OCI-LY3 (cell line): ENCODE results near the gene IL1B.

Source experiments
- H2AFZ ChIP-seq: fragments of 200-600, 300-600 bp; shearing (Covaris generic); 2 replicates; pipeline ENCODE4 v1.6.0; 2014; ENCODE audit warnings: antibody characterized with exemption, low read depth, low read length
- H3K27ac ChIP-seq: fragments of 200-600, 300-600 bp; sonication (generic); 2 replicates; pipeline ENCODE4 v1.5.1; 2014; ENCODE audit warnings: mild to moderate bottlenecking, low read length, moderate library complexity, mixed read lengths
- H3K27me3 ChIP-seq: fragments of 200-600, 300-600 bp; sonication (generic); 2 replicates; pipeline ENCODE4 v1.6.1; 2014; ENCODE audit warnings: low read depth, low read length, mixed read lengths
- H3K36me3 ChIP-seq: fragments of 200-600, 300-600 bp; sonication (generic); replicated peaks from 2 replicates; pipeline ENCODE3; 2014; ENCODE audit warnings: low read depth, low read length, mixed read lengths
- H3K4me1 ChIP-seq: fragments of 300-600, 200-600 bp; sonication (generic); 2 replicates; pipeline ENCODE4 v1.6.1; 2014; ENCODE audit warnings: low read length, mixed read lengths
- H3K4me2 ChIP-seq: fragments of 200-600, 300-600 bp; sonication (generic); 2 replicates; pipeline ENCODE4 v1.6.1; 2014; ENCODE audit warnings: low read length, mixed read lengths
- H3K4me3 ChIP-seq: fragments of 300-600, 200-600 bp; sonication (generic); 2 replicates; pipeline ENCODE4 v1.5.1; 2014; ENCODE audit warnings: antibody characterized with exemption, mild to moderate bottlenecking, low read length, moderate library complexity
- H3K79me2 ChIP-seq: fragments of 300-600, 200-600 bp; shearing (Covaris generic); 2 replicates; pipeline ENCODE4 v1.6.1; 2014; ENCODE audit warnings: mild to moderate bottlenecking, low read length, mixed read lengths
- H3K9ac ChIP-seq: fragments of 300-600, 200-600 bp; shearing (Covaris generic); 2 replicates; pipeline ENCODE4 v1.6.0; 2014; ENCODE audit warnings: mild to moderate bottlenecking, low read length, moderate library complexity
- H3K9me3 ChIP-seq: fragments of 200-600, 300-600 bp; shearing (Covaris generic); 2 replicates; pipeline ENCODE4 v1.6.1; 2014; ENCODE audit warnings: low read length, mixed read lengths; ENCODE audit not compliant: insufficient read depth
- H4K20me1 ChIP-seq: fragments of 200-600, 300-600 bp; sonication (generic); 2 replicates; pipeline ENCODE4 v1.6.1; 2016; ENCODE audit warnings: low read length, mixed read lengths; ENCODE audit not compliant: insufficient read depth
- CTCF ChIP-seq: fragments of 200-600, 300-600 bp; sonication (generic); IDR thresholded peaks from 2 replicates; pipeline ENCODE4 v1.5.1; 2014; ENCODE audit warnings: antibody characterized with exemption, low read length, low read depth
- EZH2phosphoT487 ChIP-seq: fragments of 200-600 bp; shearing (Covaris generic); IDR thresholded peaks from 2 replicates; pipeline ENCODE4 v1.6.1; 2018; ENCODE audit warnings: antibody characterized with exemption, mixed run types, low read depth

The IL1B gene

GRCh38 chr2:112825706-112826105 is 10.9 kb downstream of the IL1B start:
- Histone ChIP-seq H3K4me1 (peaks cover 8% of the 10 kb centered on the region), H3K9ac (no peak overlapping the region), H3K4me2 (no peak overlapping the region), H3K27ac (no peak overlapping the region), H3K4me3 (no peak overlapping the region), H3K9me3 (no peaks in the 10 kb centered on the region), H3K79me2 (no peaks in the 10 kb centered on the region), H3K27me3 (no peaks in the 10 kb centered on the region), H2AFZ (no peak overlapping the region), H3K36me3 (no peaks in the 10 kb centered on the region), H4K20me1 (no peaks in the 10 kb centered on the region)
- TF ChIP-seq CTCF (no peak), EZH2phosphoT487 (no peak)

- Histone ChIP-seq H3K27ac (no peak overlapping the region), H3K79me2 (no peaks in the 10 kb centered on the region), H3K4me1 (peaks cover 8% of the 10 kb centered on the region), H2AFZ (no peak overlapping the region), H3K9me3 (no peaks in the 10 kb centered on the region), H3K36me3 (no peaks in the 10 kb centered on the region), H3K27me3 (no peaks in the 10 kb centered on the region), H3K4me2 (no peak overlapping the region), H4K20me1 (no peaks in the 10 kb centered on the region), H3K9ac (no peak overlapping the region), H3K4me3 (no peak overlapping the region)
- no peak for TF ChIP-seq EZH2phosphoT487
Observed at GRCh38 chr2:112824694-112825085, 11.9 kb downstream of the IL1B start.

- Histone ChIP-seq H3K27me3 (no peaks in the 10 kb centered on the region), H3K36me3 (no peaks in the 10 kb centered on the region), H2AFZ (no peak overlapping the region), H3K27ac (no peak overlapping the region), H3K79me2 (no peaks in the 10 kb centered on the region), H3K9me3 (no peaks in the 10 kb centered on the region), H4K20me1 (no peaks in the 10 kb centered on the region), H3K9ac (no peak overlapping the region), H3K4me1 (peaks cover 8% of the 10 kb centered on the region), H3K4me2 (no peak overlapping the region), H3K4me3 (no peak overlapping the region)
- TF ChIP-seq CTCF (no peak), EZH2phosphoT487 (no peak)
Observed at GRCh38 chr2:112821682-112822081, 14.9 kb downstream of the IL1B start.

- H3K9me3 ChIP-seq = no peaks in the 10 kb centered on the region
- no peaks in the 10 kb centered on the region for H3K36me3 ChIP-seq
- TF ChIP-seq CTCF (no peak), EZH2phosphoT487 (no peak)
- no peak overlapping the region for H3K4me3 ChIP-seq
- H3K27ac ChIP-seq = no peak overlapping the region
- no peak overlapping the region for H3K9ac ChIP-seq
- no peak overlapping the region for H2AFZ ChIP-seq
- no peak overlapping the region for H3K4me2 ChIP-seq
- H3K27me3 ChIP-seq = no peaks in the 10 kb centered on the region
- no peaks in the 10 kb centered on the region for H4K20me1 ChIP-seq
- H3K79me2 ChIP-seq = no peaks in the 10 kb centered on the region
- H3K4me1 ChIP-seq = peaks cover 8% of the 10 kb centered on the region
Observed at GRCh38 chr2:112821142-112821541, 15.4 kb downstream of the IL1B start.

GRCh38 chr2:112820343-112820742 is 16.2 kb downstream of the IL1B start:
- Histone ChIP-seq H3K4me2 (no peak overlapping the region), H4K20me1 (no peaks in the 10 kb centered on the region), H3K4me3 (no peak overlapping the region), H2AFZ (no peak overlapping the region), H3K79me2 (no peaks in the 10 kb centered on the region), H3K4me1 (peaks cover 8% of the 10 kb centered on the region), H3K9me3 (no peaks in the 10 kb centered on the region), H3K9ac (no peak overlapping the region), H3K27me3 (no peaks in the 10 kb centered on the region), H3K27ac (no peak overlapping the region), H3K36me3 (no peaks in the 10 kb centered on the region)
- no peak for TF ChIP-seq CTCF
- no peak for TF ChIP-seq EZH2phosphoT487
